Liver (tissue), 9 donors: Measurements from ENCODE around the gene CFI. TPM values are rescaled to one million over a fixed set of nuclear protein-coding genes. Genes with fewer than 3 reads are reported as not detected.

ENCODE experiments used
- DNase-seq: peaks from one replicate; pipeline ENCODE4 v3.0.0-alpha.2; 2017; ENCODE audit warnings: low spot score
- H3K27ac ChIP-seq, 2 donors: one replicate each; pipeline ENCODE4 v1.7.0; 2013; ENCODE audit warnings: inconsistent platforms in 2 of 2, low read length in 2 of 2, control low read depth in 1 of 2, low read depth in 1 of 2, mild to moderate bottlenecking in 1 of 2
- H3K27me3 ChIP-seq, 4 donors: one replicate each; pipeline versions ENCODE4 v1.6.1 to v1.7.0; 2013; ENCODE audit warnings: low read length in 3 of 4, inconsistent platforms in 1 of 4, mild to moderate bottlenecking in 1 of 4, moderate library complexity in 1 of 4; ENCODE audit not compliant: control insufficient read depth in 4 of 4, insufficient read depth in 4 of 4
- H3K36me3 ChIP-seq, 4 donors: one replicate each; pipeline versions ENCODE4 v1.6.1 to v1.7.0; 2013; ENCODE audit warnings: low read length in 3 of 4, mild to moderate bottlenecking in 3 of 4, low read depth in 1 of 4, moderate library complexity in 1 of 4; ENCODE audit not compliant: control insufficient read depth in 4 of 4, insufficient read depth in 3 of 4
- H3K4me1 ChIP-seq, 4 donors: one replicate each; pipeline versions ENCODE4 v1.6.1 to v1.7.0; 2013; ENCODE audit warnings: low read length in 3 of 4, mild to moderate bottlenecking in 3 of 4, moderate library complexity in 1 of 4; ENCODE audit not compliant: control insufficient read depth in 4 of 4, insufficient read depth in 4 of 4
- H3K4me3 ChIP-seq, 3 donors: one replicate each; pipeline versions ENCODE4 v1.6.1 to v1.7.0; 2013; ENCODE audit warnings: low read length in 3 of 3, control low read depth in 1 of 3, low read depth in 1 of 3, mild to moderate bottlenecking in 1 of 3
- H3K9ac ChIP-seq, 2 donors: one replicate each; pipeline ENCODE4 v1.7.0; 2013; ENCODE audit warnings: low read length in 2 of 2, mild to moderate bottlenecking in 2 of 2, moderate library complexity in 2 of 2, control low read depth in 1 of 2, low read depth in 1 of 2
- H3K9me3 ChIP-seq, 4 donors: one replicate each; pipeline versions ENCODE4 v1.6.1 to v1.7.0; 2013; ENCODE audit warnings: low read length in 3 of 4; ENCODE audit not compliant: control insufficient read depth in 4 of 4
- EGR1 ChIP-seq, 2 donors: IDR thresholded peaks; 2 replicates each; pipeline ENCODE4 v1.6.1; 2016 to 2018; ENCODE audit warnings: antibody characterized with exemption in 2 of 2, low read depth in 2 of 2
- FOXA1 ChIP-seq: IDR thresholded peaks from 2 replicates; pipeline ENCODE4 v1.6.1; 2016; ENCODE audit warnings: antibody characterized with exemption
- FOXA2 ChIP-seq: IDR thresholded peaks from 2 replicates; pipeline ENCODE4 v1.6.1; 2016; ENCODE audit warnings: antibody characterized with exemption
- GABPA ChIP-seq, 2 donors: IDR thresholded peaks in 1 of 2; conservative IDR thresholded peaks in 1 of 2; 2 replicates each; pipeline ENCODE4 v1.6.1; 2016; ENCODE audit warnings: antibody characterized with exemption in 2 of 2, mild to moderate bottlenecking in 1 of 2, moderate library complexity in 1 of 2
- HNF4G ChIP-seq: IDR thresholded peaks from 2 replicates; pipeline ENCODE4 v1.6.1; 2016; ENCODE audit warnings: antibody characterized with exemption
- JUND ChIP-seq, 2 donors: IDR thresholded peaks; 2 replicates each; pipeline ENCODE4 v1.6.1; 2016; ENCODE audit warnings: antibody characterized with exemption in 2 of 2
- NR2F2 ChIP-seq: IDR thresholded peaks from 2 replicates; pipeline ENCODE4 v1.6.1; 2016; ENCODE audit warnings: antibody characterized with exemption
- RAD21 ChIP-seq, 2 donors: IDR thresholded peaks; 2 replicates each; pipeline ENCODE4 v1.6.1; 2016; ENCODE audit warnings: antibody characterized with exemption in 2 of 2, mild to moderate bottlenecking in 2 of 2
- RXRA ChIP-seq, 2 donors: IDR thresholded peaks; 2 replicates each; pipeline ENCODE4 v1.6.1; 2017 to 2018; ENCODE audit warnings: antibody characterized with exemption in 2 of 2, mild to moderate bottlenecking in 1 of 2
- SP1 ChIP-seq: IDR thresholded peaks from 2 replicates; pipeline ENCODE4 v1.6.1; 2018; ENCODE audit warnings: antibody characterized with exemption, mild to moderate bottlenecking
- TAF1 ChIP-seq: conservative IDR thresholded peaks from 2 replicates; pipeline ENCODE4 v1.6.1; 2016; ENCODE audit warnings: antibody characterized with exemption, mild to moderate bottlenecking
- YY1 ChIP-seq: IDR thresholded peaks from 2 replicates; pipeline ENCODE4 v1.6.1; 2016; ENCODE audit warnings: antibody characterized with exemption, mild to moderate bottlenecking
- WGBS: extraction: QIAGEN DNeasy Blood & Tissue Kit; methylation state at CpG from one replicate; pipeline ENCODE4 v1.1.7; 2013; 5-methylcytosine and 5-hydroxymethylcytosine counted together
- polyA plus RNA-seq, 2 donors: library from polyadenylated mRNA; stranded (reverse) in 1 of 2; unstranded in 1 of 2; fragments of 200-250 nt in 1 of 2; fragments of >200 nt in 1 of 2; fragmentation: Nextera tagmentation in 1 of 2; extraction: Ambion mirVana in 1 of 2; gene quantifications; one replicate each; pipeline versions ENCODE4 v1.2.1 to v1.2.3, GENCODE V29; 2013 to 2015
- total RNA-seq, 2 donors: library from RNA; depleted of rRNA; stranded (reverse); fragments of >200 nt; gene quantifications; one replicate each; pipeline ENCODE4 v1.2.3, GENCODE V29; 2014
- TF ChIP-seq, protein P1 (sequence below): IDR thresholded peaks from 2 replicates; pipeline ENCODE4 v1.6.1; 2016; ENCODE audit warnings: antibody characterized with exemption
- TF ChIP-seq, protein P2 (sequence below): IDR thresholded peaks from 2 replicates; pipeline ENCODE4 v1.6.1; 2016; ENCODE audit warnings: antibody characterized with exemption
- TF ChIP-seq, protein P3 (sequence below): fragments of 150-350 bp; IDR thresholded peaks from 2 replicates; pipeline ENCODE4 v1.5.1; 2017; ENCODE audit warnings: improper control_type of control experiment, low read depth, low read length; ENCODE audit not compliant: missing input control
- TF ChIP-seq, protein P4 (sequence below): IDR thresholded peaks from 2 replicates; pipeline ENCODE4 v1.6.1; 2016; ENCODE audit warnings: antibody characterized with exemption
- TF ChIP-seq, protein P5 (sequence below): IDR thresholded peaks from 2 replicates; pipeline ENCODE4 v1.6.1; 2016; ENCODE audit warnings: antibody characterized with exemption, mild to moderate bottlenecking
- donor health status: healthy.
- donor health status: healthy.
- donor health status: healthy.
- donor health status: healthy.
- donor health status: healthy.

Gene CFI
- total and polyA plus RNA-seq, 4 donors = 232 to 598 (median 500) TPM

DNA sequence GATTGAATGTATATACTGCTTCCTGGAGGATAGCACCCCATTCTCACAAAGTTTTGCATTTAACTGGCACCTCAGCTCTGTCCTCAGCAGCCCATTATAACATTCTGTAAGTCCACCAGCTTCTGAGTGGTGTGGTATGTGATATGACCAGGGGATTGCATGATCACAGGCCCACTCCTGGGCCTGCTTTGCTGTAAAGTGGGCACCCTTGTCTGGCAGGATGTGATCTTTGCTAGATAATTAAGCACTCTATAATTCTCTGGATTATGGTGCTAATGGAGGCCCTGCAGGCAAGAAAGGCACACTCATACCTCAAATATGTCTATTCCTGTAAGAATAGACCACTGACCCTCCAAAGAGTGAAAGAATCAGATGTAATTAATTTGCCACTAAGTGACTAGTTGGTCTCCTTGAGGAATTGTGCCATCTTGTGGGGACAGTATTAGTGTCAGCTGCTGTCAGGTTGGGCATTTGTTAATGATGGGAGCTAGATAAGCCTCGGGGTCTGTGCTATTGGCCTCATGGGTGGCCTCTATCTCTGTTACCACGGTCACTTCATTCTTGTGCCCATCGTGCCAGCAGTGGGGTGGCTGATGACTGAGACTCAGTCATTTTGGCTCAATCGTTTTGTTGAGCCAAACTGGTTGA lies 2.2 kb upstream of the CFI start:
- no peaks in the 10 kb centered on the region for H3K36me3 ChIP-seq
- TF ChIP-seq RAD21 (IDR thresholded peaks at IDR 0.05) (peak; percentile 88 to 91), EGR1 (IDR thresholded peaks at IDR 0.05; ENCODE audit: low read depth in 2 of 2) (no peak), JUND (IDR thresholded peaks at IDR 0.05) (no peak), GABPA (IDR thresholded peaks at IDR 0.05 in 1 of 2, conservative IDR thresholded peaks at IDR 0.05 in 1 of 2) (no peak), FOXA2 (no peak), TAF1 (no peak), SP1 (no peak), YY1 (no peak)
- TF ChIP-seq, protein P1, sequence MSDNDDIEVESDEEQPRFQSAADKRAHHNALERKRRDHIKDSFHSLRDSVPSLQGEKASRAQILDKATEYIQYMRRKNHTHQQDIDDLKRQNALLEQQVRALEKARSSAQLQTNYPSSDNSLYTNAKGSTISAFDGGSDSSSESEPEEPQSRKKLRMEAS = no peak
- TF ChIP-seq, protein P2, sequence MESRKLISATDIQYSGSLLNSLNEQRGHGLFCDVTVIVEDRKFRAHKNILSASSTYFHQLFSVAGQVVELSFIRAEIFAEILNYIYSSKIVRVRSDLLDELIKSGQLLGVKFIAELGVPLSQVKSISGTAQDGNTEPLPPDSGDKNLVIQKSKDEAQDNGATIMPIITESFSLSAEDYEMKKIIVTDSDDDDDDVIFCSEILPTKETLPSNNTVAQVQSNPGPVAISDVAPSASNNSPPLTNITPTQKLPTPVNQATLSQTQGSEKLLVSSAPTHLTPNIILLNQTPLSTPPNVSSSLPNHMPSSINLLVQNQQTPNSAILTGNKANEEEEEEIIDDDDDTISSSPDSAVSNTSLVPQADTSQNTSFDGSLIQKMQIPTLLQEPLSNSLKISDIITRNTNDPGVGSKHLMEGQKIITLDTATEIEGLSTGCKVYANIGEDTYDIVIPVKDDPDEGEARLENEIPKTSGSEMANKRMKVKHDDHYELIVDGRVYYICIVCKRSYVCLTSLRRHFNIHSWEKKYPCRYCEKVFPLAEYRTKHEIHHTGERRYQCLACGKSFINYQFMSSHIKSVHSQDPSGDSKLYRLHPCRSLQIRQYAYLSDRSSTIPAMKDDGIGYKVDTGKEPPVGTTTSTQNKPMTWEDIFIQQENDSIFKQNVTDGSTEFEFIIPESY = no peak
- TF ChIP-seq, protein P3, sequence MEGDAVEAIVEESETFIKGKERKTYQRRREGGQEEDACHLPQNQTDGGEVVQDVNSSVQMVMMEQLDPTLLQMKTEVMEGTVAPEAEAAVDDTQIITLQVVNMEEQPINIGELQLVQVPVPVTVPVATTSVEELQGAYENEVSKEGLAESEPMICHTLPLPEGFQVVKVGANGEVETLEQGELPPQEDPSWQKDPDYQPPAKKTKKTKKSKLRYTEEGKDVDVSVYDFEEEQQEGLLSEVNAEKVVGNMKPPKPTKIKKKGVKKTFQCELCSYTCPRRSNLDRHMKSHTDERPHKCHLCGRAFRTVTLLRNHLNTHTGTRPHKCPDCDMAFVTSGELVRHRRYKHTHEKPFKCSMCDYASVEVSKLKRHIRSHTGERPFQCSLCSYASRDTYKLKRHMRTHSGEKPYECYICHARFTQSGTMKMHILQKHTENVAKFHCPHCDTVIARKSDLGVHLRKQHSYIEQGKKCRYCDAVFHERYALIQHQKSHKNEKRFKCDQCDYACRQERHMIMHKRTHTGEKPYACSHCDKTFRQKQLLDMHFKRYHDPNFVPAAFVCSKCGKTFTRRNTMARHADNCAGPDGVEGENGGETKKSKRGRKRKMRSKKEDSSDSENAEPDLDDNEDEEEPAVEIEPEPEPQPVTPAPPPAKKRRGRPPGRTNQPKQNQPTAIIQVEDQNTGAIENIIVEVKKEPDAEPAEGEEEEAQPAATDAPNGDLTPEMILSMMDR = peak; percentile 65
- H3K9me3 ChIP-seq = no peaks in the 10 kb centered on the region
- H3K4me3 ChIP-seq = no peak overlapping the region
- peaks cover 2 to 16% (median 12%) of the 10 kb centered on the region in 4 donors for H3K4me1 ChIP-seq
- no peak overlapping the region for H3K9ac ChIP-seq
- no peaks in the 10 kb centered on the region for H3K27me3 ChIP-seq
- 19% methylated on average over 4 of the region's 4 CpGs for WGBS
- no peak for DNase-seq
- no peak overlapping the region for H3K27ac ChIP-seq

DNA sequence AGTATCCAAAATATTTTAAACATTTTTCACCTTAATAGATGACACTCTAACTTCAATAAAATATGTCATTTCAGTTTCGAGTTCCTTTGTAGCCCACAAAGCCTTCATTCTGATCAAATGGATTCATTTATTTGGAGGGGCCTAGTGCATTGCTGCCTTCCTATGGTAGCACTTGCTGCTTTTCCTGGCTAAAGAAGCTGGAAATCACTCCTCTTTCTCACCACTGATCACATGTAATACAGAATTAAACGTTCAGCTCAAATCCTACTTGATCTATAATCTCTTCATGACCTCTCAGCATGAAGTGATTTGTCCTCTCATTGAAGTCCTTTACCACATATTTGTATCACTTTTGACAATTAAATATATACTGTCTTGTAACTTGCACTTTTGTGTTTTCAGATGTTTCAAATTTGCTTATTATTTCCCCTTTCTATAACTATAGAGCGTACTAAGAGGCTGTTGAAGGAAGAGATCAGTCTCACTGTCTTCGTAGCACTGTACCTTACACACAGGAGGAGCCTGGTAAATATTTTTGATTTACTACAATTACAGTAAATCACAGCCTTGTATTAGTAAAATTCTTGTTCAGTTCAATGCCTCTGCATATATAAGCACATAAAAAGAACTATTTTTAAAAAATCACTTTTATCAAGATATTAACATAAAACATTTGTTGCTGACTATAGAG lies 555 bp downstream of the CFI start:
- no peak for DNase-seq
- peak overlapping the region; percentile 91 to 93 for H3K9ac ChIP-seq
- WGBS = 19% methylated on average over 4 of the region's 4 CpGs
- TF ChIP-seq SP1 = no peak
- TF ChIP-seq EGR1 (IDR thresholded peaks at IDR 0.05; ENCODE audit: low read depth in 2 of 2) = no peak
- TF ChIP-seq, protein P4, sequence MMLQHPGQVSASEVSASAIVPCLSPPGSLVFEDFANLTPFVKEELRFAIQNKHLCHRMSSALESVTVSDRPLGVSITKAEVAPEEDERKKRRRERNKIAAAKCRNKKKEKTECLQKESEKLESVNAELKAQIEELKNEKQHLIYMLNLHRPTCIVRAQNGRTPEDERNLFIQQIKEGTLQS = no peak
- TF ChIP-seq, protein P2 = no peak
- TF ChIP-seq RXRA (IDR thresholded peaks at IDR 0.05) = no peak
- TF ChIP-seq, protein P5, sequence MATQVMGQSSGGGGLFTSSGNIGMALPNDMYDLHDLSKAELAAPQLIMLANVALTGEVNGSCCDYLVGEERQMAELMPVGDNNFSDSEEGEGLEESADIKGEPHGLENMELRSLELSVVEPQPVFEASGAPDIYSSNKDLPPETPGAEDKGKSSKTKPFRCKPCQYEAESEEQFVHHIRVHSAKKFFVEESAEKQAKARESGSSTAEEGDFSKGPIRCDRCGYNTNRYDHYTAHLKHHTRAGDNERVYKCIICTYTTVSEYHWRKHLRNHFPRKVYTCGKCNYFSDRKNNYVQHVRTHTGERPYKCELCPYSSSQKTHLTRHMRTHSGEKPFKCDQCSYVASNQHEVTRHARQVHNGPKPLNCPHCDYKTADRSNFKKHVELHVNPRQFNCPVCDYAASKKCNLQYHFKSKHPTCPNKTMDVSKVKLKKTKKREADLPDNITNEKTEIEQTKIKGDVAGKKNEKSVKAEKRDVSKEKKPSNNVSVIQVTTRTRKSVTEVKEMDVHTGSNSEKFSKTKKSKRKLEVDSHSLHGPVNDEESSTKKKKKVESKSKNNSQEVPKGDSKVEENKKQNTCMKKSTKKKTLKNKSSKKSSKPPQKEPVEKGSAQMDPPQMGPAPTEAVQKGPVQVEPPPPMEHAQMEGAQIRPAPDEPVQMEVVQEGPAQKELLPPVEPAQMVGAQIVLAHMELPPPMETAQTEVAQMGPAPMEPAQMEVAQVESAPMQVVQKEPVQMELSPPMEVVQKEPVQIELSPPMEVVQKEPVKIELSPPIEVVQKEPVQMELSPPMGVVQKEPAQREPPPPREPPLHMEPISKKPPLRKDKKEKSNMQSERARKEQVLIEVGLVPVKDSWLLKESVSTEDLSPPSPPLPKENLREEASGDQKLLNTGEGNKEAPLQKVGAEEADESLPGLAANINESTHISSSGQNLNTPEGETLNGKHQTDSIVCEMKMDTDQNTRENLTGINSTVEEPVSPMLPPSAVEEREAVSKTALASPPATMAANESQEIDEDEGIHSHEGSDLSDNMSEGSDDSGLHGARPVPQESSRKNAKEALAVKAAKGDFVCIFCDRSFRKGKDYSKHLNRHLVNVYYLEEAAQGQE = no peak
- TF ChIP-seq TAF1 = no peak
- peak; percentile 14 for TF ChIP-seq YY1
- no peak for TF ChIP-seq NR2F2
- TF ChIP-seq JUND (IDR thresholded peaks at IDR 0.05) = no peak
- no peak for TF ChIP-seq HNF4G
- TF ChIP-seq FOXA1 = no peak
- no peak for TF ChIP-seq RAD21 (IDR thresholded peaks at IDR 0.05)
- TF ChIP-seq, protein P3 = no peak

More for the DNA sequence above, 555 bp downstream of the CFI start:
- H3K27me3 ChIP-seq = no peaks in the 10 kb centered on the region
- peak overlapping the region; percentile 78 to 92 (median 80) for H3K4me3 ChIP-seq
- H3K36me3 ChIP-seq = peaks cover 0 to 6% (median 0%) of the 10 kb centered on the region in 4 donors
- H3K9me3 ChIP-seq = peaks cover 0 to 3% (median 2%) of the 10 kb centered on the region in 4 donors
- H3K4me1 ChIP-seq = peaks cover 4 to 19% (median 12%) of the 10 kb centered on the region in 4 donors
- H3K27ac ChIP-seq = peak overlapping the region; percentile 68 to 77
